ENCODE data around the gene VAT1L.

GRCh38 chr16:77801817-77802216, 13.5 kb downstream of the VAT1L start:
- TF ChIP-seq EZH2 (IDR thresholded peaks at IDR 0.05; ENCODE audit: insufficient read depth, poor library complexity, severe bottlenecking) (no peak), EZH2phosphoT487 (IDR thresholded peaks at IDR 0.05; ENCODE audit: insufficient read depth, low read depth) (no peak)
